Panc1 (cell line): ENCODE data around the gene C1QA. TPM values are rescaled to one million over a fixed set of nuclear protein-coding genes. Genes with fewer than 3 reads are reported as not detected.

Source experiments
- ATAC-seq: fragments of 200-7000 bp; cut with Tn5 transposase; 2 replicates; pipeline ENCODE4 v1.9.1; 2020; ENCODE audit warnings: mild to moderate bottlenecking, moderate library complexity
- BruUV-seq: library from RNA; stranded (reverse); fragments of 400-500 nt; replicated peaks from 2 replicates; lab custom pipeline; 2021; lab: Mats Ljungman, UMichigan
- CTCF ChIA-PET: fragments of 300-600 bp; sonication (Branson Sonifier 250); formaldehyde crosslinking; loops from one replicate; lab custom pipeline; 2022; ENCODE audit warnings: antibody characterized with exemption; lab: Charles Lee
- POLR2A ChIA-PET: fragments of 300-600 bp; sonication (Branson Sonifier 250); formaldehyde crosslinking; loops from one replicate; lab custom pipeline; 2022; ENCODE audit warnings: antibody characterized with exemption; lab: Charles Lee
- DNase-seq: peaks from one replicate; pipeline ENCODE4 v3.0.0-alpha.2; 2010; ENCODE audit warnings: low read depth, low spot score
- H3K27ac ChIP-seq: 2 replicates; pipeline ENCODE4 v1.5.1; 2011; ENCODE audit warnings: mild to moderate bottlenecking, low read length, inconsistent platforms
- H3K27me3 ChIP-seq: fragments of 200-500 bp; sonication (Bioruptor generic); 2 replicates; pipeline ENCODE4 v1.6.0; 2014; ENCODE audit warnings: low read length, inconsistent platforms; ENCODE audit not compliant: control insufficient read depth, insufficient read depth
- H3K36me3 ChIP-seq: fragments of 200-500 bp; sonication (Bioruptor generic); 2 replicates; pipeline ENCODE4 v1.5.1; 2014; ENCODE audit warnings: inconsistent platforms, mild to moderate bottlenecking, low read length, moderate library complexity; ENCODE audit not compliant: control insufficient read depth, insufficient read depth
- H3K4me1 ChIP-seq: 2 replicates; pipeline ENCODE4 v1.5.1; 2011; ENCODE audit warnings: inconsistent platforms, mild to moderate bottlenecking, low read length, moderate library complexity; ENCODE audit not compliant: control insufficient read depth, insufficient read depth
- H3K4me3 ChIP-seq, 2 experiments: 2 replicates each; pipeline ENCODE4 v1.5.1; 2011 to 2012; ENCODE audit warnings: low read depth in 2 of 2, low read length in 2 of 2, mild to moderate bottlenecking in 2 of 2, inconsistent platforms in 1 of 2, moderate library complexity in 1 of 2
- H3K9me3 ChIP-seq: fragments of 200-500 bp; sonication (Bioruptor generic); 2 replicates; pipeline ENCODE4 v1.5.1; 2014; ENCODE audit warnings: low read depth, mild to moderate bottlenecking, inconsistent platforms, low read length, moderate library complexity; ENCODE audit not compliant: control insufficient read depth, insufficient read depth
- CTCF ChIP-seq: fragments of 450-650 bp; IDR thresholded peaks from 2 replicates; pipeline ENCODE4 v1.5.1; 2017; ENCODE audit warnings: mild to moderate bottlenecking
- POLR2AphosphoS5 ChIP-seq: IDR thresholded peaks from 2 replicates; pipeline ENCODE4 v1.6.1; 2012; ENCODE audit warnings: mild to moderate bottlenecking, low read depth, low read length, moderate library complexity
- REST ChIP-seq, 2 experiments: IDR thresholded peaks; 2 replicates each; pipeline ENCODE4 v1.6.1; 2011 to 2012; ENCODE audit warnings: low read depth in 2 of 2, control low read depth in 1 of 2, low read length in 1 of 2, mild to moderate bottlenecking in 1 of 2, moderate library complexity in 1 of 2; ENCODE audit not compliant: insufficient read depth in 1 of 2
- SIN3A ChIP-seq: IDR thresholded peaks from 2 replicates; pipeline ENCODE4 v1.6.1; 2012; ENCODE audit warnings: low read depth, mild to moderate bottlenecking, low read length, moderate library complexity, borderline replicate concordance; ENCODE audit not compliant: insufficient read depth
- TCF7L2 ChIP-seq: IDR thresholded peaks from 2 replicates; pipeline ENCODE4 v1.6.1; 2011; ENCODE audit warnings: mild to moderate bottlenecking, low read depth, low read length, inconsistent platforms
- in situ Hi-C: cut with HindIII; loops from 2 replicates; pipeline ENCODE4 v1.10.0; 2016; ENCODE audit warnings: low sequenced_read_pairs, low pct_unique_long_range_greater_than_20kb
- intact Hi-C: fragments of 100-400 bp; cut with micrococcal nuclease; formaldehyde crosslinking; loops from one replicate; pipeline ENCODE4 v1.10.0; 2022; ENCODE audit not compliant: unreplicated experiment
- total RNA-seq: library from RNA; stranded (reverse); gene quantifications from one replicate; pipeline ENCODE4 v1.2.1, GENCODE V29; 2021; ENCODE audit not compliant: unreplicated experiment

The C1QA gene
- total RNA-seq, 1 experiment from 2014 or later = 0.41 TPM

DNA sequence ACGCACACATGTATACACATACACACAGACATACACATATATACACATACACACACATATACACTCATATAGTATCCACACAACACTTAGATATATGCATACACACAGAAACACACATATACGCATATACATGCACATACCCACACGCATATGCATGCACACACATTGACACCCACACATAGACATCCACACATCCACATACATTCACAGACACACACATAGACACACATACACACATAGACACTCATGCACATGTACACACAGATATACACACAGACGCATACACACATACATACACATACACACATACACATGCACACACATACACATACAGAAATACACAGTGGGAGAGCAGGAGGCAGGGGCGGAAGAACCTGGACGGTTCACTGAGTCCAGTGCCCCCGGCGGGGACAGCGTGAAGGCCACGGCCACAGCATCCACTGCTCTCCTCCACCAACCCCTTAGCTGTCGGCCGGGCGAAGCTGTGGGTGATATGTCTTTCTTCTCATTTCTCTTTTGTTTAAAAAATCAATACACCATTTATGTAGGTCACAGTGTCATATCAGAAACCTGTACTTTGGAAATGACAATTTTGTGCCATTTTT lies 13.8 kb downstream of the C1QA start:
- no peaks in the 10 kb centered on the region for H3K36me3 ChIP-seq
- POLR2A ChIA-PET = no interaction called here

More for the DNA sequence above, 13.8 kb downstream of the C1QA start:
- Histone ChIP-seq H3K27ac (no peak overlapping the region), H3K9me3 (no peaks in the 10 kb centered on the region), H3K27me3 (no peaks in the 10 kb centered on the region), H3K4me3 (no peak overlapping the region), H3K4me1 (no peaks in the 10 kb centered on the region)
- ATAC-seq (no peak), DNase-seq (no peak)
- CTCF ChIA-PET = no interaction called here
- in situ Hi-C loops (no loop called here), intact Hi-C loops (no loop called here)
- BruUV-seq = no TSS peak
- TF ChIP-seq CTCF = no peak
- TF ChIP-seq POLR2AphosphoS5 = no peak
- TF ChIP-seq REST (IDR thresholded peaks at IDR 0.05; ENCODE audit: insufficient read depth in 1 of 2, low read depth in 2 of 2, low read length in 1 of 2) = no peak
- TF ChIP-seq TCF7L2 = no peak
- no peak for TF ChIP-seq SIN3A
